HepG2 (cell line): ENCODE data around the gene UQCRHL. TPM values are rescaled to one million over a fixed set of nuclear protein-coding genes. Genes with fewer than 3 reads are reported as not detected.
A peak's percentile ranks its signal among the peaks of the same experiment; 100 is the strongest.

Experiments
- ATAC-seq: fragments of 200-7000 bp; cut with Tn5 transposase; 3 replicates; pipeline ENCODE4 v1.9.1; 2020; ENCODE audit warnings: mild to moderate bottlenecking, moderate library complexity
- BruUV-seq: library from RNA; stranded (reverse); fragments of 400-500 nt; replicated peaks from 2 replicates; lab custom pipeline; 2021; lab: Mats Ljungman, UMichigan
- CTCF ChIA-PET: fragments of 300-600 bp; formaldehyde crosslinking; extraction: SDS; loops from one replicate; lab custom pipeline; 2021; ENCODE audit warnings: low total read pairs, inconsistent platforms, low intra/inter-chr PET ratio; lab: Yijun Ruan, JAX
- POLR2A ChIA-PET: fragments of 350-600 bp; sonication (Branson Sonifier 250); formaldehyde crosslinking; loops from one replicate; lab custom pipeline; 2020; ENCODE audit warnings: antibody characterized with exemption, inconsistent platforms; lab: Yijun Ruan, JAX
- DNase-seq: peaks from one replicate; pipeline ENCODE4 v3.0.0-alpha.2; 2015; ENCODE audit warnings: low spot score
- FAIRE-seq: peaks from 3 replicates; lab custom pipeline; 2011; peaks lifted over from hg19 to GRCh38; lab: Jason Lieb, UNC
- H2AFZ ChIP-seq: one replicate; pipeline ENCODE4 v1.6.1; 2011; ENCODE audit warnings: low read length, inconsistent platforms
- H3K27ac ChIP-seq: fragments of 300-600 bp; 3 replicates; pipeline ENCODE4 v1.8.0; 2011; ENCODE audit warnings: mixed run types, mild to moderate bottlenecking, mixed read lengths, low read length, inconsistent platforms; ENCODE audit not compliant: insufficient read depth; ENCODE audit errors: extremely low read length
- H3K27me3 ChIP-seq, 2 experiments: fragments of 200-600 bp in 1 of 2; 2 replicates in 1 of 2; 3 replicates in 1 of 2; pipeline versions ENCODE4 v1.6.0 to v1.8.0; 2011; ENCODE audit warnings: low read length in 2 of 2, mild to moderate bottlenecking in 2 of 2, moderate library complexity in 2 of 2, inconsistent platforms in 1 of 2; ENCODE audit not compliant: insufficient read depth in 2 of 2, control insufficient read depth in 1 of 2
- H3K36me3 ChIP-seq, 2 experiments: fragments of 200-600 bp in 1 of 2; replicated peaks in 1 of 2; 2 replicates in 1 of 2; 3 replicates in 1 of 2; pipeline versions ENCODE4 v1.5.1 to v1.8.0; 2011; ENCODE audit warnings: low read length in 2 of 2, inconsistent platforms in 1 of 2; ENCODE audit not compliant: insufficient read depth in 2 of 2, control insufficient read depth in 1 of 2
- H3K4me1 ChIP-seq: 2 replicates; pipeline ENCODE4 v1.5.1; 2012; ENCODE audit warnings: low read length, inconsistent platforms; ENCODE audit not compliant: insufficient read depth
- H3K4me2 ChIP-seq: 2 replicates; pipeline ENCODE4 v1.6.0; 2011; ENCODE audit warnings: low read depth, low read length, inconsistent platforms
- H3K4me3 ChIP-seq, 3 experiments: fragments of 200-600 bp in 1 of 3; sonication (generic), shearing (Covaris generic) in 1 of 3; replicated peaks in 1 of 3; 2 replicates each; pipeline ENCODE4 v1.5.1; 2011 to 2016; ENCODE audit warnings: low read length in 3 of 3, inconsistent platforms in 2 of 3, low read depth in 2 of 3, mild to moderate bottlenecking in 2 of 3, control low read depth in 1 of 3, mixed read lengths in 1 of 3; ENCODE audit not compliant: insufficient read depth in 1 of 3
- H3K79me2 ChIP-seq: one replicate; pipeline ENCODE4 v1.6.1; 2011; ENCODE audit warnings: low read length, inconsistent platforms; ENCODE audit not compliant: insufficient read depth
- H3K9ac ChIP-seq: 2 replicates; pipeline ENCODE4 v1.6.0; 2011; ENCODE audit warnings: mild to moderate bottlenecking, low read depth, low read length, inconsistent platforms; ENCODE audit not compliant: insufficient read depth
- H3K9me3 ChIP-seq: 2 replicates; pipeline ENCODE4 v1.5.1; 2012; ENCODE audit warnings: mild to moderate bottlenecking, low read length
- H4K20me1 ChIP-seq: 2 replicates; pipeline ENCODE4 v1.6.0; 2011; ENCODE audit warnings: inconsistent platforms, mild to moderate bottlenecking, low read length, moderate library complexity; ENCODE audit not compliant: insufficient read depth
- ELF4 ChIP-seq: sonication (generic); formaldehyde crosslinking; IDR thresholded peaks from 2 replicates; pipeline ENCODE4 v1.5.0; 2020; ENCODE audit warnings: missing genetic modification reagents, mild to moderate bottlenecking, moderate library complexity, borderline replicate concordance
- HNF4A ChIP-seq: sonication (generic); formaldehyde crosslinking; IDR thresholded peaks from 2 replicates; pipeline ENCODE4 v1.4.0; 2020; ENCODE audit warnings: missing genetic modification reagents
- MTERF4 ChIP-seq: sonication (generic); formaldehyde crosslinking; IDR thresholded peaks from 2 replicates; pipeline ENCODE4 v1.8.0; 2023; ENCODE audit warnings: mild to moderate bottlenecking, missing genetic modification reagents
- NCOA2 ChIP-seq: sonication (generic); formaldehyde crosslinking; IDR thresholded peaks from 2 replicates; pipeline ENCODE4 v1.8.0; 2022; ENCODE audit warnings: inconsistent platforms
- NFKB2 ChIP-seq: sonication (generic); formaldehyde crosslinking; IDR thresholded peaks from 2 replicates; pipeline ENCODE4 v1.4.0; 2020; ENCODE audit warnings: missing genetic modification reagents, borderline replicate concordance
- ZC3H13 ChIP-seq: sonication (generic); formaldehyde crosslinking; IDR thresholded peaks from 2 replicates; pipeline ENCODE4 v1.8.1; 2023; ENCODE audit warnings: mild to moderate bottlenecking, missing genetic modification reagents, moderate library complexity
- ZNF3 ChIP-seq: IDR thresholded peaks from 2 replicates; pipeline ENCODE4 v1.7.0; 2017; ENCODE audit warnings: inconsistent platforms
- WGBS: methylation state at CpG from one replicate; pipeline ENCODE4 v1.1.6; 2017; ENCODE audit warnings: low lambda C conversion rate; 5-methylcytosine and 5-hydroxymethylcytosine counted together
- in situ Hi-C: cut with HindIII; loops from 2 replicates; pipeline ENCODE4 v1.10.0; 2017; ENCODE audit warnings: low pct_unique_long_range_greater_than_20kb; ENCODE audit not compliant: extremely low pct_ligation_motif_present
- intact Hi-C: fragments of 100-400 bp; cut with micrococcal nuclease; formaldehyde crosslinking; loops from one replicate; pipeline ENCODE4 v1.10.0; 2022; ENCODE audit not compliant: unreplicated experiment
- polyA plus RNA-seq, 8 experiments: library from polyadenylated mRNA; depleted of rRNA in 3 of 8; stranded (reverse) in 7 of 8; unstranded in 1 of 8; fragments of >200 nt; fragmentation: Illumina TruSeq in 4 of 8; extraction: Trizol in 4 of 8; gene quantifications; 2 replicates each; pipeline versions ENCODE4 v1.2.1 to v1.2.3, GENCODE V29; 2011 to 2016; ENCODE audit warnings: low read depth in 4 of 8, missing spikeins in 1 of 8, mixed read lengths in 1 of 8; ENCODE audit not compliant: insufficient read depth in 1 of 8
- total RNA-seq, 5 experiments: library from RNA; depleted of rRNA; stranded (reverse); fragments of >200 nt; fragmentation: Illumina TruSeq; extraction: Trizol; gene quantifications; 2 replicates each; pipeline ENCODE4 v1.2.3, GENCODE V29; 2016; ENCODE audit warnings: low read depth in 1 of 5
- TF ChIP-seq, protein P1 (sequence below): sonication (generic); formaldehyde crosslinking; IDR thresholded peaks from 2 replicates; pipeline ENCODE4 v1.4.0; 2020; ENCODE audit warnings: missing genetic modification reagents

UQCRHL gene
- total and polyA plus RNA-seq, 2 of the 13 experiments (the other 11 are each of a cell fraction or from before 2014, with no cell fraction given): 1.8 to 2.3 TPM

GRCh38 chr1:15851210-15852035 lies 44.0 kb upstream of the UQCRHL start:
- TF ChIP-seq, protein P1, sequence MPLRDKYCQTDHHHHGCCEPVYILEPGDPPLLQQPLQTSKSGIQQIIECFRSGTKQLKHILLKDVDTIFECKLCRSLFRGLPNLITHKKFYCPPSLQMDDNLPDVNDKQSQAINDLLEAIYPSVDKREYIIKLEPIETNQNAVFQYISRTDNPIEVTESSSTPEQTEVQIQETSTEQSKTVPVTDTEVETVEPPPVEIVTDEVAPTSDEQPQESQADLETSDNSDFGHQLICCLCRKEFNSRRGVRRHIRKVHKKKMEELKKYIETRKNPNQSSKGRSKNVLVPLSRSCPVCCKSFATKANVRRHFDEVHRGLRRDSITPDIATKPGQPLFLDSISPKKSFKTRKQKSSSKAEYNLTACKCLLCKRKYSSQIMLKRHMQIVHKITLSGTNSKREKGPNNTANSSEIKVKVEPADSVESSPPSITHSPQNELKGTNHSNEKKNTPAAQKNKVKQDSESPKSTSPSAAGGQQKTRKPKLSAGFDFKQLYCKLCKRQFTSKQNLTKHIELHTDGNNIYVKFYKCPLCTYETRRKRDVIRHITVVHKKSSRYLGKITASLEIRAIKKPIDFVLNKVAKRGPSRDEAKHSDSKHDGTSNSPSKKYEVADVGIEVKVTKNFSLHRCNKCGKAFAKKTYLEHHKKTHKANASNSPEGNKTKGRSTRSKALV: no peak
- no peak for TF ChIP-seq ELF4
- no peak for TF ChIP-seq MTERF4 (CRISPR knock-in tag)
- no peak for TF ChIP-seq HNF4A (CRISPR knock-in tag)
- TF ChIP-seq ZNF3: no peak
- TF ChIP-seq NFKB2 (CRISPR knock-in tag): no peak
- TF ChIP-seq ZC3H13 (CRISPR knock-in tag): no peak
- no peak for TF ChIP-seq NCOA2
- Histone ChIP-seq H3K4me1 (peaks cover 30% of the 10 kb centered on the region), H3K4me2 (peak overlapping the region; percentile 95; the same call in 1 of the 2 replicates), H3K9ac (0 out of 2 replicates have a peak overlapping the region, but pooled peaks have one; percentile 91), H3K36me3 (no peaks in the 10 kb centered on the region), H3K9me3 (no peaks in the 10 kb centered on the region), H3K4me3 (peak overlapping the region in 1 of 3 experiments; percentile 83; a peak in 1 of 6 replicates), H3K79me2 (peaks cover 89% of the 10 kb centered on the region), H4K20me1 (no peaks in the 10 kb centered on the region), H3K27ac (no peak overlapping the region), H3K27me3 (no peaks in the 10 kb centered on the region; a peak in 2 of 5 replicates), H2AFZ (no peak overlapping the region)
- ChIA-PET POLR2A (interaction anchor here (10.4 kb wide), 1 partner anchor 19 kb away, joined by 208 read pairs; no protein-coding TSS in a partner anchor), CTCF (no interaction called here)
- DNase-seq (no peak), ATAC-seq (no peak), FAIRE-seq (no peak)
- in situ Hi-C loops: no loop called here
- intact Hi-C loops: no loop called here
- BruUV-seq: no TSS peak
- 87% methylated on average over 16 of the region's 16 CpGs for WGBS
